Calu3 (cell line): Measurements from ENCODE around the gene PAOX. TPM values are rescaled to one million over a fixed set of nuclear protein-coding genes. Genes with fewer than 3 reads are reported as not detected.

Source experiments
- BruUV-seq: library from RNA; stranded (reverse); fragments of 400-500 nt; replicated peaks from 2 replicates; lab custom pipeline; 2021; lab: Mats Ljungman, UMichigan
- CTCF ChIA-PET: fragments of 300-600 bp; sonication (Branson Sonifier 250); formaldehyde crosslinking; loops from one replicate; lab custom pipeline; 2022; ENCODE audit warnings: antibody characterized with exemption; lab: Charles Lee
- DNase-seq: peaks from one replicate; pipeline ENCODE4 v3.0.0; 2022
- H3K27ac Mint-ChIP-seq: one replicate; pipeline ENCODE4 v1.8.0; 2022; ENCODE audit warnings: mixed read lengths; ENCODE audit not compliant: unreplicated experiment
- H3K27me3 Mint-ChIP-seq: one replicate; pipeline ENCODE4 v1.8.0; 2022; ENCODE audit warnings: mixed read lengths; ENCODE audit not compliant: unreplicated experiment
- H3K36me3 Mint-ChIP-seq: one replicate; pipeline ENCODE4 v1.8.0; 2022; ENCODE audit warnings: mild to moderate bottlenecking, moderate library complexity, mixed read lengths; ENCODE audit not compliant: insufficient read depth, unreplicated experiment
- H3K4me1 Mint-ChIP-seq: one replicate; pipeline ENCODE4 v1.8.0; 2022; ENCODE audit warnings: mild to moderate bottlenecking, low read depth, mixed read lengths; ENCODE audit not compliant: unreplicated experiment
- H3K4me3 Mint-ChIP-seq: one replicate; pipeline ENCODE4 v1.8.0; 2022; ENCODE audit warnings: mild to moderate bottlenecking, low read depth, moderate library complexity, mixed read lengths; ENCODE audit not compliant: unreplicated experiment
- H3K9me3 Mint-ChIP-seq: one replicate; pipeline ENCODE4 v1.8.0; 2022; ENCODE audit warnings: low read depth, mixed read lengths; ENCODE audit not compliant: unreplicated experiment
- CTCF ChIP-seq: fragments of 200-600 bp; IDR thresholded peaks from one replicate; pipeline ENCODE4 v1.8.0; 2022; ENCODE audit warnings: antibody characterized with exemption; ENCODE audit not compliant: unreplicated experiment
- intact Hi-C: fragments of 100-400 bp; cut with micrococcal nuclease; formaldehyde crosslinking; loops from one replicate; pipeline ENCODE4 v1.10.0; 2022; ENCODE audit not compliant: unreplicated experiment
- total RNA-seq: library from RNA; stranded (reverse); gene quantifications from 2 replicates; pipeline ENCODE4 v1.2.3, GENCODE V29; 2022

The PAOX gene
- total RNA-seq, 1 experiment from 2014 or later, result 2.9 TPM

GRCh38 chr10:133401981-133402725, 23.1 kb downstream of the PAOX start:
- Mint-ChIP-seq H3K9me3 (no peaks in the 10 kb centered on the region), H3K27me3 (no peaks in the 10 kb centered on the region), H3K27ac (no peak overlapping the region), H3K4me3 (no peak overlapping the region), H3K36me3 (peaks cover 17% of the 10 kb centered on the region), H3K4me1 (peaks cover 9% of the 10 kb centered on the region)
- TF ChIP-seq CTCF, result no peak
- DNase-seq, result no peak
- BruUV-seq, result no TSS peak
- CTCF ChIA-PET, result no interaction called here
- intact Hi-C loops, result no loop called here

- intact Hi-C loops, result no loop called here
- Mint-ChIP-seq H3K4me1 (peaks cover 9% of the 10 kb centered on the region), H3K4me3 (no peak overlapping the region), H3K27me3 (no peaks in the 10 kb centered on the region), H3K9me3 (no peaks in the 10 kb centered on the region), H3K36me3 (peaks cover 13% of the 10 kb centered on the region), H3K27ac (no peak overlapping the region)
- no TSS peak for BruUV-seq
- TF ChIP-seq CTCF, result no peak
- DNase-seq, result no peak
- CTCF ChIA-PET, result no interaction called here
Observed at GRCh38 chr10:133403359-133403758, 24.3 kb downstream of the PAOX start.

GRCh38 chr10:133403784-133404183, 24.7 kb downstream of the PAOX start:
- no peak for DNase-seq
- Mint-ChIP-seq H3K9me3 (no peaks in the 10 kb centered on the region), H3K27ac (no peak overlapping the region), H3K4me1 (peaks cover 9% of the 10 kb centered on the region), H3K27me3 (no peaks in the 10 kb centered on the region), H3K4me3 (no peak overlapping the region), H3K36me3 (peaks cover 13% of the 10 kb centered on the region)
- no TSS peak for BruUV-seq
- intact Hi-C loops, result no loop called here
- no peak for TF ChIP-seq CTCF
- CTCF ChIA-PET, result no interaction called here

GRCh38 chr10:133405272-133405671, 26.2 kb downstream of the PAOX start:
- H3K9me3 Mint-ChIP-seq, result no peaks in the 10 kb centered on the region
- intact Hi-C loops, result no loop called here
- no peak for TF ChIP-seq CTCF
- H3K27ac Mint-ChIP-seq, result no peak overlapping the region
- CTCF ChIA-PET, result no interaction called here
- peaks cover 12% of the 10 kb centered on the region for H3K36me3 Mint-ChIP-seq
- DNase-seq, result no peak
- peaks cover 9% of the 10 kb centered on the region for H3K4me1 Mint-ChIP-seq
- BruUV-seq, result no TSS peak
- no peak overlapping the region for H3K4me3 Mint-ChIP-seq
- no peaks in the 10 kb centered on the region for H3K27me3 Mint-ChIP-seq
